CD8-positive, alpha-beta memory T cell (primary cell): ENCODE data around the gene NELFE. TPM values are rescaled to one million over a fixed set of nuclear protein-coding genes. Genes with fewer than 3 reads are reported as not detected.
A peak's percentile ranks its signal among the peaks of the same experiment; 100 is the strongest.
"Not testable (repeated sequence)": the region's sequence is repeated elsewhere in the genome, so short reads cannot be mapped to it uniquely, and the experiment has no call there.

Experiments
- CTCF ChIA-PET: fragments of 350-600 bp; sonication (Branson Sonifier 250); formaldehyde crosslinking; loops from one replicate; lab custom pipeline; 2021; ENCODE audit warnings: antibody characterized with exemption; lab: Charles Lee
- POLR2A ChIA-PET: fragments of 350-600 bp; sonication (Branson Sonifier 250); formaldehyde crosslinking; loops from one replicate; lab custom pipeline; 2021; ENCODE audit warnings: antibody characterized with exemption; lab: Charles Lee
- DNase-seq, 5 donors: peaks; one replicate each; pipeline versions ENCODE4 v3.0.0 to v3.0.0-alpha.2; 2020 to 2022; ENCODE audit warnings: mixed read lengths in 1 of 5
- H3K27ac ChIP-seq: one replicate; pipeline ENCODE4 v1.7.0; 2013; ENCODE audit warnings: low read depth, mild to moderate bottlenecking, low read length, moderate library complexity
- H3K27me3 ChIP-seq: 2 replicates; pipeline ENCODE4 v1.7.0; 2013; ENCODE audit warnings: low read length, mild to moderate bottlenecking; ENCODE audit not compliant: insufficient read depth, poor library complexity, severe bottlenecking
- H3K36me3 ChIP-seq: 2 replicates; pipeline ENCODE4 v1.7.0; 2013; ENCODE audit warnings: mild to moderate bottlenecking, low read length, moderate library complexity; ENCODE audit not compliant: insufficient read depth
- H3K4me1 ChIP-seq: 2 replicates; pipeline ENCODE4 v1.7.0; 2013; ENCODE audit warnings: mild to moderate bottlenecking, low read length, moderate library complexity; ENCODE audit not compliant: insufficient read depth
- H3K4me3 ChIP-seq: 2 replicates; pipeline ENCODE4 v1.7.0; 2013; ENCODE audit warnings: mild to moderate bottlenecking, low read length
- H3K9me3 ChIP-seq: 2 replicates; pipeline ENCODE4 v1.7.0; 2013; ENCODE audit warnings: mild to moderate bottlenecking, low read length
- H3K27ac Mint-ChIP-seq, 8 donors: one replicate each; pipeline ENCODE4 v1.8.0; 2020 to 2021; ENCODE audit warnings: mixed read lengths in 8 of 8, mild to moderate bottlenecking in 6 of 8, inconsistent platforms in 3 of 8, moderate library complexity in 3 of 8
- H3K27me3 Mint-ChIP-seq, 2 donors: one replicate each; pipeline ENCODE4 v1.8.0; 2020 to 2021; ENCODE audit warnings: mixed read lengths in 2 of 2, mild to moderate bottlenecking in 1 of 2, moderate library complexity in 1 of 2
- H3K36me3 Mint-ChIP-seq, 3 donors: one replicate each; pipeline ENCODE4 v1.8.0; 2020 to 2021; ENCODE audit warnings: mixed read lengths in 3 of 3, inconsistent platforms in 1 of 3, mild to moderate bottlenecking in 1 of 3
- H3K4me1 Mint-ChIP-seq, 3 donors: one replicate each; pipeline ENCODE4 v1.8.0; 2020 to 2021; ENCODE audit warnings: mixed read lengths in 3 of 3, inconsistent platforms in 1 of 3, mild to moderate bottlenecking in 1 of 3
- H3K4me3 Mint-ChIP-seq, 7 donors: one replicate each; pipeline ENCODE4 v1.8.0; 2020 to 2021; ENCODE audit warnings: mixed read lengths in 7 of 7, mild to moderate bottlenecking in 6 of 7, moderate library complexity in 4 of 7, inconsistent platforms in 2 of 7
- H3K9me3 Mint-ChIP-seq, 5 donors: one replicate each; pipeline ENCODE4 v1.8.0; 2020 to 2022; ENCODE audit warnings: mixed read lengths in 5 of 5, mild to moderate bottlenecking in 3 of 5, moderate library complexity in 2 of 5, inconsistent platforms in 1 of 5
- polyA plus RNA-seq: library from polyadenylated mRNA; unstranded; fragments of 300-500 nt; fragmentation: Illumina TruSeq; gene quantifications from one replicate; pipeline ENCODE4 v1.2.3, GENCODE V29; 2021
- total RNA-seq, 2 experiments: library from RNA; stranded (reverse); gene quantifications; one replicate each; pipeline ENCODE4 v1.2.3, GENCODE V29; 2021

NELFE gene
- total and polyA plus RNA-seq, 3 experiments from 2014 or later, result 79.6 to 90.6 (median 86.1) TPM

- Histone ChIP-seq H3K4me1 (peaks cover 19% of the 10 kb centered on the region), H3K4me3 (no peak overlapping the region), H3K27me3 (no peaks in the 10 kb centered on the region), H3K27ac (peak overlapping the region; percentile 43), H3K36me3 (no peaks in the 10 kb centered on the region), H3K9me3 (no peaks in the 10 kb centered on the region)
- Mint-ChIP-seq H3K27ac (peak overlapping the region in 3 of 8 donors; percentile 54 to 68 (median 55)), H3K9me3 (no peaks in the 10 kb centered on the region), H3K27me3 (no peaks in the 10 kb centered on the region), H3K4me1 (peaks cover 2 to 13% (median 7%) of the 10 kb centered on the region in 3 donors), H3K36me3 (peaks cover 0 to 12% (median 6%) of the 10 kb centered on the region in 3 donors), H3K4me3 (no peak overlapping the region)
- no peak for DNase-seq
- ChIA-PET POLR2A (no interaction called here), CTCF (no interaction called here)
These were observed 20.6 kb upstream of the NELFE start for GRCh38 chr6:31979238-31979898.

GRCh38 chr6:31978831-31979230 lies 20.1 kb upstream of the NELFE start:
- Mint-ChIP-seq H3K4me1 (peaks cover 5 to 15% (median 9%) of the 10 kb centered on the region in 3 donors), H3K9me3 (no peaks in the 10 kb centered on the region), H3K27ac (peak overlapping the region in 3 of 8 donors; percentile 23 to 77 (median 54)), H3K36me3 (peaks cover 0 to 12% (median 6%) of the 10 kb centered on the region in 3 donors), H3K4me3 (no peak overlapping the region), H3K27me3 (no peaks in the 10 kb centered on the region)
- H3K36me3 ChIP-seq, result no peaks in the 10 kb centered on the region
- ChIA-PET CTCF (no interaction called here), POLR2A (no interaction called here)
- peaks cover 19% of the 10 kb centered on the region for H3K4me1 ChIP-seq
- H3K4me3 ChIP-seq, result no peak overlapping the region
- no peaks in the 10 kb centered on the region for H3K9me3 ChIP-seq
- H3K27ac ChIP-seq, result no peak overlapping the region
- no peaks in the 10 kb centered on the region for H3K27me3 ChIP-seq
- DNase-seq, result no peak

GRCh38 chr6:31977816-31978431 lies 19.2 kb upstream of the NELFE start:
- H3K9me3 ChIP-seq, result no peaks in the 10 kb centered on the region
- Mint-ChIP-seq H3K9me3 (no peaks in the 10 kb centered on the region), H3K4me3 (no peak overlapping the region), H3K36me3 (peaks cover 0 to 15% (median 7%) of the 10 kb centered on the region in 3 donors), H3K27me3 (no peaks in the 10 kb centered on the region), H3K4me1 (peaks cover 11 to 24% (median 18%) of the 10 kb centered on the region in 3 donors), H3K27ac (peak overlapping the region in 1 of 8 donors; percentile 71)
- ChIA-PET POLR2A (no interaction called here), CTCF (no interaction called here)
- H3K36me3 ChIP-seq, result no peaks in the 10 kb centered on the region
- H3K27ac ChIP-seq, result no peak overlapping the region
- DNase-seq, result no peak
- peaks cover 26% of the 10 kb centered on the region for H3K4me1 ChIP-seq
- no peak overlapping the region for H3K4me3 ChIP-seq
- H3K27me3 ChIP-seq, result no peaks in the 10 kb centered on the region

- CTCF ChIA-PET, H3K27me3 ChIP-seq, H3K9me3 ChIP-seq, H3K4me3 Mint-ChIP-seq, POLR2A ChIA-PET, H3K9me3 Mint-ChIP-seq, H3K4me3 ChIP-seq, H3K27ac ChIP-seq, H3K27me3 Mint-ChIP-seq, H3K36me3 ChIP-seq, H3K27ac Mint-ChIP-seq: not testable (repeated sequence)
- Mint-ChIP-seq H3K36me3 (peaks cover 0 to 28% (median 7%) of the 10 kb centered on the region in 3 donors), H3K4me1 (peaks cover 25 to 42% (median 37%) of the 10 kb centered on the region in 3 donors)
- peak in 1 of 5 donors; percentile 46 for DNase-seq
- H3K4me1 ChIP-seq, result peaks cover 36% of the 10 kb centered on the region
These were observed 17.3 kb upstream of the NELFE start for GRCh38 chr6:31976065-31976464.

GRCh38 chr6:31972709-31973350 lies 14.1 kb upstream of the NELFE start:
- H3K4me3 Mint-ChIP-seq, result peak overlapping the region; percentile 97 to 99 (median 98)
- peak overlapping the region; percentile 100 for H3K27ac Mint-ChIP-seq
- H3K27ac ChIP-seq, result peak overlapping the region; percentile 100
- ChIA-PET POLR2A (interaction anchor here (0.7 to 6.3 kb wide), 5 partner anchors 15 to 312 kb away, joined by 3 to 71 read pairs (median 3); partner anchors contain the start of genes ABHD16A, C6orf47, HSPA1A and HSPA1L), CTCF (interaction anchor here (1.2 to 1.4 kb wide), 2 partner anchors 20 to 22 kb away, joined by 3 to 6 read pairs; no protein-coding TSS in a partner anchor)
- peaks cover 34 to 49% (median 43%) of the 10 kb centered on the region in 3 donors for H3K4me1 Mint-ChIP-seq
- H3K27me3 ChIP-seq, result no peaks in the 10 kb centered on the region
- peaks cover 14% of the 10 kb centered on the region for H3K36me3 ChIP-seq
- H3K9me3 ChIP-seq, result no peaks in the 10 kb centered on the region
- no peaks in the 10 kb centered on the region for H3K9me3 Mint-ChIP-seq
- no peak for DNase-seq
- H3K4me3 ChIP-seq, result peak overlapping the region; percentile 93
- H3K36me3 Mint-ChIP-seq, result peaks cover 0 to 47% (median 7%) of the 10 kb centered on the region in 3 donors
- peaks cover 30% of the 10 kb centered on the region for H3K4me1 ChIP-seq
- H3K27me3 Mint-ChIP-seq, result peaks cover 0 to 10% of the 10 kb centered on the region in 2 donors

- H3K4me3 Mint-ChIP-seq, result peak within 1 kb of the TSS; percentile 97 to 99 (median 98)
- POLR2A ChIA-PET, result interaction anchor here (0.7 to 6.3 kb wide), 11 partner anchors 14 to 1906 kb away, joined by 3 to 71 read pairs (median 3); partner anchors contain the start of genes ABHD16A, C6orf47, CSNK2B and EHMT2
- peaks cover 0 to 10% of the 10 kb centered on the region in 2 donors for H3K27me3 Mint-ChIP-seq
- H3K4me1 Mint-ChIP-seq, result peaks cover 34 to 49% (median 43%) of the 10 kb centered on the region in 3 donors
- peaks cover 0 to 54% (median 11%) of the 10 kb centered on the region in 3 donors for H3K36me3 Mint-ChIP-seq
- DNase-seq, result peak; percentile 97 to 100 (median 98)
- no peaks in the 10 kb centered on the region for H3K9me3 ChIP-seq
- H3K27me3 ChIP-seq, result no peaks in the 10 kb centered on the region
- H3K9me3 Mint-ChIP-seq, result no peaks in the 10 kb centered on the region
- peak within 1 kb of the TSS; percentile 93 for H3K4me3 ChIP-seq
- CTCF ChIA-PET, result interaction anchor here (0.7 to 1.9 kb wide), 4 partner anchors 11 to 21 kb away, joined by 3 to 8 read pairs (median 4); partner anchors contain the start of gene SKIC2
- H3K27ac ChIP-seq, result peak within 1 kb of the TSS; percentile 100
- H3K27ac Mint-ChIP-seq, result peak within 1 kb of the TSS; percentile 100
- peaks cover 30% of the 10 kb centered on the region for H3K4me1 ChIP-seq
- H3K36me3 ChIP-seq, result peaks cover 20% of the 10 kb centered on the region
These were observed 13.4 kb upstream of the NELFE start, which contains the start of gene DXO for GRCh38 chr6:31971993-31972708. Gene DXO, minus strand, starts transcription at chr6:31972138. Its CDS starts 463 bp downstream, at chr6:31971675.
